Heart right ventricle (tissue), 16 donors: Measurements from ENCODE around the gene CD55. TPM values are rescaled to one million over a fixed set of nuclear protein-coding genes. Genes with fewer than 3 reads are reported as not detected.

ENCODE experiments used
- ATAC-seq, 8 donors: fragments of 200-7000 bp; cut with Tn5 transposase; one replicate each; pipeline ENCODE4 v1.9.1; 2020; ENCODE audit warnings: mild to moderate bottlenecking in 8 of 8, moderate library complexity in 8 of 8, moderate number of reproducible peaks in 1 of 8
- DNase-seq, 2 donors: peaks; one replicate each; pipeline ENCODE4 v3.0.0-alpha.2; 2020
- H3K27ac ChIP-seq, 10 donors: fragments of 200-600 bp; sonication (generic) in 2 of 10; one replicate each; pipeline versions ENCODE4 v1.5.0 to v1.8.0; 2020 to 2022; ENCODE audit warnings: mild to moderate bottlenecking in 3 of 10
- H3K27me3 ChIP-seq, 7 donors: fragments of 200-600 bp; one replicate each; pipeline ENCODE4 v1.8.0; 2021 to 2022; ENCODE audit warnings: mild to moderate bottlenecking in 2 of 7
- H3K36me3 ChIP-seq, 9 donors: fragments of 200-600 bp; sonication (generic) in 1 of 9; one replicate each; pipeline versions ENCODE4 v1.5.0 to v1.8.0; 2020 to 2022; ENCODE audit warnings: mild to moderate bottlenecking in 2 of 9
- H3K4me1 ChIP-seq, 9 donors: fragments of 200-600 bp; sonication (generic) in 1 of 9; one replicate each; pipeline versions ENCODE4 v1.5.0 to v1.8.0; 2020 to 2022; ENCODE audit warnings: mild to moderate bottlenecking in 4 of 9
- H3K4me3 ChIP-seq, 10 donors: fragments of 200-600 bp; sonication (generic) in 2 of 10; one replicate each; pipeline versions ENCODE4 v1.5.0 to v1.8.0; 2020 to 2022; ENCODE audit warnings: mild to moderate bottlenecking in 7 of 10, moderate library complexity in 2 of 10
- H3K9me3 ChIP-seq, 11 donors: fragments of 200-600 bp in 10 of 11; sonication (generic) in 2 of 11; one replicate each; pipeline versions ENCODE4 v1.5.0 to v1.8.0; 2013 to 2022; ENCODE audit warnings: mild to moderate bottlenecking in 2 of 11, control low read depth in 1 of 11, moderate library complexity in 1 of 11
- CTCF ChIP-seq, 9 donors: fragments of 200-600 bp; sonication (generic) in 2 of 9; IDR thresholded peaks; one replicate each; pipeline versions ENCODE4 v1.5.0 to v1.8.0; 2021 to 2022; ENCODE audit warnings: antibody characterized with exemption in 9 of 9, mild to moderate bottlenecking in 5 of 9, moderate library complexity in 1 of 9
- WGBS, 2 donors: extraction: QIAGEN DNeasy Blood & Tissue Kit; methylation state at CpG; one replicate each; pipeline ENCODE4 v1.1.7; 2013; ENCODE audit warnings: inconsistent platforms in 1 of 2; 5-methylcytosine and 5-hydroxymethylcytosine counted together
- intact Hi-C, 10 donors: fragments of 100-400 bp; cut with DNase I; formaldehyde crosslinking; loops; one replicate each; pipeline versions ENCODE4 v1.11.1 to v1.14.2; 2022
- polyA plus RNA-seq, 2 donors: library from polyadenylated mRNA; stranded (reverse); fragments of 200-250 nt; gene quantifications; one replicate each; pipeline ENCODE4 v1.2.3, GENCODE V29; 2013
- total RNA-seq, 10 donors: library from RNA; stranded (reverse); fragmentation: NEBNext Ultra II Directional in 3 of 10; extraction: Animal tissue kit (Norgen Biotek cat#: 25700) in 3 of 10; gene quantifications; one replicate each; pipeline versions ENCODE4 v1.2.1 to v1.2.4, GENCODE V29; 2021 to 2023
- donor health status: Arrhythmogenic right ventricular cardiomyopathy.
- donor health status: ischemic (EF 13 %, LVEDD 7.1; RV severe dilation, severe dysfunction).
- donor health status: healthy with polysubstance abuse.
- donor health status: DM: no; HTN: yes; CAD: no.
- donor health status: DM: no; HTN: no; CAD: no.
- donor health status: ischemic (EF 25% LVEDD 6.9; RV normal size, moderate dysfunction).
- donor health status: ischemic (EF 25% LVEDD 5.7; RV mildly dilated, moderate dysfunction).
- donor health status: healthy.
- donor health status: DM: yes; HTN: yes; CAD: no.
- donor health status: Ischemic cardiomyopathy.
- donor health status: ischemic (EF 35%, LVEDD 5.7; RV mildly dilated, moderate dysfunction).
- donor health status: nonischemic (EF 11% LVEDD 7.7; RV severe dilation, severe dysfunction).
- donor health status: DM: yes; HTN: yes; CAD: no.
- donor health status: PGD.
- donor health status: ischemic (EF 29% LVEDD 5.4; RV normal size, mild dysfunction).
- donor health status: nonischemic (EF 23%, LVEDD 6.1; RV moderate dilation, normal function).

Gene CD55
- total and polyA plus RNA-seq, 12 donors = 25.3 to 132 (median 81.4) TPM

- Histone ChIP-seq H3K27me3 (no peaks in the 10 kb centered on the region), H3K27ac (no peak overlapping the region), H3K9me3 (peaks cover 0 to 8% (median 0%) of the 10 kb centered on the region in 11 donors), H3K36me3 (peaks cover 0 to 62% (median 0%) of the 10 kb centered on the region in 9 donors), H3K4me1 (peaks cover 0 to 11% (median 0%) of the 10 kb centered on the region in 9 donors), H3K4me3 (no peak overlapping the region)
- WGBS, 2 donors = 4 to 5% methylated on average over 1 of the region's 1 CpG
- intact Hi-C loops = no loop called here
- peak in 1 of 8 donors; percentile 49 for ATAC-seq
- DNase-seq = no peak
- TF ChIP-seq CTCF (IDR thresholded peaks at IDR 0.05) = no peak
Measured at GRCh38 chr1:207355060-207355459, 33.6 kb downstream of the CD55 start.

- intact Hi-C loops = no loop called here
- Histone ChIP-seq H3K27me3 (no peaks in the 10 kb centered on the region), H3K9me3 (peaks cover 0 to 2% (median 0%) of the 10 kb centered on the region in 11 donors), H3K36me3 (peaks cover 0 to 62% (median 0%) of the 10 kb centered on the region in 9 donors), H3K4me3 (no peak overlapping the region), H3K4me1 (peaks cover 0 to 11% (median 0%) of the 10 kb centered on the region in 9 donors), H3K27ac (no peak overlapping the region)
- 96 to 98% methylated on average over 3 of the region's 3 CpGs for WGBS, 2 donors
- no peak for ATAC-seq
- no peak for TF ChIP-seq CTCF (IDR thresholded peaks at IDR 0.05)
- no peak for DNase-seq
Measured at GRCh38 chr1:207355513-207356295, 34.2 kb downstream of the CD55 start.

- H3K9me3 ChIP-seq = no peaks in the 10 kb centered on the region
- H3K27ac ChIP-seq = no peak overlapping the region
- H3K4me1 ChIP-seq = peaks cover 0 to 24% (median 0%) of the 10 kb centered on the region in 9 donors
- ATAC-seq = no peak
- peaks cover 0 to 74% (median 0%) of the 10 kb centered on the region in 9 donors for H3K36me3 ChIP-seq
- DNase-seq = no peak
- H3K4me3 ChIP-seq = no peak overlapping the region
- WGBS, 2 donors = 77 to 96% methylated on average over 3 of the region's 3 CpGs
- H3K27me3 ChIP-seq = no peaks in the 10 kb centered on the region
- intact Hi-C loops = no loop called here
- TF ChIP-seq CTCF (IDR thresholded peaks at IDR 0.05) = no peak
Measured at GRCh38 chr1:207361029-207361428, 39.6 kb downstream of the CD55 start.

- peak in 2 of 8 donors; percentile 58 to 66 for ATAC-seq
Measured at GRCh38 chr1:207361889-207362288, 40.4 kb downstream of the CD55 start.

More at GRCh38 chr1:207361889-207362288, 40.4 kb downstream of the CD55 start:
- Histone ChIP-seq H3K27me3 (no peaks in the 10 kb centered on the region), H3K27ac (no peak overlapping the region), H3K9me3 (no peaks in the 10 kb centered on the region), H3K36me3 (peaks cover 0 to 70% (median 0%) of the 10 kb centered on the region in 9 donors), H3K4me1 (peaks cover 0 to 24% (median 0%) of the 10 kb centered on the region in 9 donors), H3K4me3 (no peak overlapping the region)
- DNase-seq = no peak
- intact Hi-C loops = no loop called here
- TF ChIP-seq CTCF (IDR thresholded peaks at IDR 0.05) = no peak
- 70 to 73% methylated on average over 2 of the region's 2 CpGs for WGBS, 2 donors
